ENCODE results near the gene PPP1R1C. TPM values are rescaled to one million over a fixed set of nuclear protein-coding genes. Genes with fewer than 3 reads are reported as not detected.

Gene PPP1R1C
- total RNA-seq, 1 experiment from 2014 or later: 4.0 TPM

GRCh38 chr2:181944914-181945291 lies 40.8 kb upstream of the PPP1R1C start:
- H2BK120ac ChIP-seq (ENCODE audit: low read depth, low read length, poor library complexity, severe bottlenecking): no peak overlapping the region
- no peak overlapping the region for H4K91ac ChIP-seq (ENCODE audit: insufficient read length, low read depth, low read length)
- H3K9me3 Mint-ChIP-seq: no peaks in the 10 kb centered on the region
- H3K9me3 ChIP-seq (ENCODE audit: control insufficient read depth, low read depth, low read length): no peaks in the 10 kb centered on the region
- H3K4me1 ChIP-seq (ENCODE audit: insufficient read depth, low read length): no peaks in the 10 kb centered on the region; the same call in 1 of the 2 replicates
- no peak overlapping the region for H3K27ac Mint-ChIP-seq
- no peaks in the 10 kb centered on the region for H3K27me3 Mint-ChIP-seq (ENCODE audit: low read depth)
- no peaks in the 10 kb centered on the region for H3K79me1 ChIP-seq (ENCODE audit: insufficient read depth, low read depth, low read length, poor library complexity, severe bottlenecking)
- TF ChIP-seq CTCF (conservative IDR thresholded peaks at IDR 0.05): no peak
- no peak overlapping the region for H2AFZ ChIP-seq (ENCODE audit: low read length)
- H3T11ph ChIP-seq (ENCODE audit: low read length): no peak overlapping the region
- no peak overlapping the region for H3K4me2 ChIP-seq (ENCODE audit: insufficient read depth, insufficient read length, low read length)
- no peak overlapping the region for H2BK20ac ChIP-seq (ENCODE audit: low read depth, low read length, poor library complexity, severe bottlenecking)
- H2BK5ac ChIP-seq (ENCODE audit: insufficient read length, low read length): no peak overlapping the region
- H3K4ac ChIP-seq (ENCODE audit: low read depth, low read length): no peak overlapping the region
- H3K36me3 Mint-ChIP-seq (ENCODE audit: insufficient read depth in 1 of 3, low read depth in 3 of 3): no peaks in the 10 kb centered on the region
- WGBS (ENCODE audit: extremely low coverage, insufficient read length, low lambda C conversion rate): no CpG with 5 or more reads among the region's 8 CpGs
- H3K27ac ChIP-seq (ENCODE audit: insufficient read length, low read depth, low read length): no peak overlapping the region
- H3K18ac ChIP-seq (ENCODE audit: insufficient read length, low read depth, low read length): no peak overlapping the region
- H3K56ac ChIP-seq (ENCODE audit: insufficient read length, low read depth, low read length): no peak overlapping the region
- H3K9ac ChIP-seq (ENCODE audit: extremely low read depth, insufficient read length, low read length): no peak overlapping the region
- no peak overlapping the region for H3K4me3 Mint-ChIP-seq
- no peak overlapping the region for H2AK5ac ChIP-seq (ENCODE audit: insufficient read length, low read length)
- H4K8ac ChIP-seq (replicated peaks; ENCODE audit: insufficient read length, low read depth, low read length): no peak overlapping the region
- no peaks in the 10 kb centered on the region for H4K20me1 ChIP-seq (ENCODE audit: control insufficient read depth, insufficient read depth, insufficient read length)
- peaks cover 0 to 7% of the 10 kb centered on the region in 2 experiments; a peak in 1 of 4 replicates for H3K4me1 Mint-ChIP-seq
- no peak overlapping the region for H3K23ac ChIP-seq (ENCODE audit: insufficient read length, low read depth, low read length)
- no peak overlapping the region for H3K14ac ChIP-seq (ENCODE audit: insufficient read depth, low read length)
- no peak overlapping the region for H4K5ac ChIP-seq (ENCODE audit: insufficient read length, low read depth, low read length)
- no peak overlapping the region for H2BK12ac ChIP-seq (ENCODE audit: insufficient read length, low read depth, low read length)
- no peaks in the 10 kb centered on the region for H3K23me2 ChIP-seq (ENCODE audit: insufficient read length, low read depth, low read length, poor library complexity, severe bottlenecking)
- no peak for DNase-seq
- no peaks in the 10 kb centered on the region for H3K27me3 ChIP-seq (ENCODE audit: insufficient read depth, low read length)
- H2BK15ac ChIP-seq (ENCODE audit: low read depth, low read length): no peak overlapping the region
- H3K79me2 ChIP-seq (ENCODE audit: insufficient read depth, low read length): no peaks in the 10 kb centered on the region
